Astrocyte (in vitro differentiated cells and primary cell): Measurements from ENCODE around the gene CADM1. TPM values are rescaled to one million over a fixed set of nuclear protein-coding genes. Genes with fewer than 3 reads are reported as not detected.

Experiments used
- DNase-seq: peaks from one replicate; pipeline ENCODE4 v3.0.0-alpha.2; 2010; ENCODE audit warnings: low read depth
- FAIRE-seq: peaks from 2 replicates; lab custom pipeline; 2011; peaks lifted over from hg19 to GRCh38; lab: Jason Lieb, UNC
- H2AFZ ChIP-seq: 2 replicates; pipeline ENCODE4 v1.6.0; 2012; ENCODE audit warnings: low read depth, low read length, inconsistent platforms
- H3K27ac ChIP-seq: 2 replicates; pipeline ENCODE4 v1.5.1; 2011; ENCODE audit warnings: low read depth, low read length, inconsistent platforms
- H3K27me3 ChIP-seq: 2 replicates; pipeline ENCODE4 v1.6.0; 2011; ENCODE audit warnings: low read length, inconsistent platforms; ENCODE audit not compliant: insufficient read depth
- H3K36me3 ChIP-seq: 2 replicates; pipeline ENCODE4 v1.5.1; 2011; ENCODE audit warnings: low read length, inconsistent platforms; ENCODE audit not compliant: insufficient read depth
- H3K4me1 ChIP-seq: 2 replicates; pipeline ENCODE4 v1.5.1; 2011; ENCODE audit warnings: low read length, inconsistent platforms; ENCODE audit not compliant: insufficient read depth
- H3K4me2 ChIP-seq: 2 replicates; pipeline ENCODE4 v1.6.0; 2012; ENCODE audit warnings: low read length, inconsistent platforms
- H3K4me3 ChIP-seq: 2 replicates; pipeline ENCODE4 v1.5.1; 2011; ENCODE audit warnings: low read depth, mild to moderate bottlenecking, low read length, inconsistent platforms; ENCODE audit not compliant: insufficient read depth
- H3K79me2 ChIP-seq: 2 replicates; pipeline ENCODE4 v1.6.0; 2012; ENCODE audit warnings: mild to moderate bottlenecking, low read length, inconsistent platforms; ENCODE audit not compliant: insufficient read depth
- H3K9ac ChIP-seq: 2 replicates; pipeline ENCODE4 v1.6.0; 2012; ENCODE audit warnings: mild to moderate bottlenecking, low read length, inconsistent platforms
- H3K9me3 ChIP-seq: 2 replicates; pipeline ENCODE4 v1.5.1; 2012; ENCODE audit warnings: low read depth, mild to moderate bottlenecking, low read length, inconsistent platforms; ENCODE audit not compliant: insufficient read depth
- H4K20me1 ChIP-seq: 2 replicates; pipeline ENCODE4 v1.6.0; 2012; ENCODE audit warnings: low read length, inconsistent platforms; ENCODE audit not compliant: insufficient read depth
- H3K27ac Mint-ChIP-seq: one replicate; pipeline ENCODE4 v1.8.0; 2021; ENCODE audit warnings: mild to moderate bottlenecking, mixed read lengths; ENCODE audit not compliant: unreplicated experiment
- H3K27me3 Mint-ChIP-seq: one replicate; pipeline ENCODE4 v1.8.0; 2021; ENCODE audit warnings: low read depth, mixed read lengths; ENCODE audit not compliant: unreplicated experiment
- H3K36me3 Mint-ChIP-seq: one replicate; pipeline ENCODE4 v1.8.0; 2021; ENCODE audit warnings: low read depth, mixed read lengths; ENCODE audit not compliant: unreplicated experiment
- H3K4me1 Mint-ChIP-seq: one replicate; pipeline ENCODE4 v1.8.0; 2021; ENCODE audit warnings: low read depth, mixed read lengths; ENCODE audit not compliant: unreplicated experiment
- H3K4me3 Mint-ChIP-seq: one replicate; pipeline ENCODE4 v1.8.0; 2021; ENCODE audit warnings: mild to moderate bottlenecking, moderate library complexity, mixed read lengths; ENCODE audit not compliant: unreplicated experiment
- H3K9me3 Mint-ChIP-seq: one replicate; pipeline ENCODE4 v1.8.0; 2021; ENCODE audit warnings: mild to moderate bottlenecking, mixed read lengths; ENCODE audit not compliant: unreplicated experiment
- EZH2 ChIP-seq: IDR thresholded peaks from 2 replicates; pipeline ENCODE4 v1.6.1; 2012; ENCODE audit warnings: mild to moderate bottlenecking, low read length, inconsistent platforms; ENCODE audit not compliant: insufficient read depth
- total RNA-seq: library from RNA; stranded (reverse); gene quantifications from 2 replicates; pipeline ENCODE4 v1.2.1, GENCODE V29; 2021
- TF ChIP-seq, protein P1 (sequence below): IDR thresholded peaks from 2 replicates; pipeline ENCODE4 v1.5.1; 2011; ENCODE audit warnings: low read depth, mild to moderate bottlenecking, inconsistent platforms, low read length, moderate library complexity; ENCODE audit not compliant: insufficient read depth

CADM1 gene
- total RNA-seq, 1 donor from 2014 or later, result 414 TPM

- H3K27ac ChIP-seq, result no peak overlapping the region
- H3K27me3 Mint-ChIP-seq, result peaks cover 23% of the 10 kb centered on the region
- no peaks in the 10 kb centered on the region for H3K4me1 ChIP-seq
- H2AFZ ChIP-seq, result no peak overlapping the region
- no peak overlapping the region for H3K9ac ChIP-seq
- H3K79me2 ChIP-seq, result no peaks in the 10 kb centered on the region
- H3K4me1 Mint-ChIP-seq, result peaks cover 5% of the 10 kb centered on the region
- no peaks in the 10 kb centered on the region for H3K36me3 Mint-ChIP-seq
- no peaks in the 10 kb centered on the region for H3K27me3 ChIP-seq
- TF ChIP-seq, protein P1, sequence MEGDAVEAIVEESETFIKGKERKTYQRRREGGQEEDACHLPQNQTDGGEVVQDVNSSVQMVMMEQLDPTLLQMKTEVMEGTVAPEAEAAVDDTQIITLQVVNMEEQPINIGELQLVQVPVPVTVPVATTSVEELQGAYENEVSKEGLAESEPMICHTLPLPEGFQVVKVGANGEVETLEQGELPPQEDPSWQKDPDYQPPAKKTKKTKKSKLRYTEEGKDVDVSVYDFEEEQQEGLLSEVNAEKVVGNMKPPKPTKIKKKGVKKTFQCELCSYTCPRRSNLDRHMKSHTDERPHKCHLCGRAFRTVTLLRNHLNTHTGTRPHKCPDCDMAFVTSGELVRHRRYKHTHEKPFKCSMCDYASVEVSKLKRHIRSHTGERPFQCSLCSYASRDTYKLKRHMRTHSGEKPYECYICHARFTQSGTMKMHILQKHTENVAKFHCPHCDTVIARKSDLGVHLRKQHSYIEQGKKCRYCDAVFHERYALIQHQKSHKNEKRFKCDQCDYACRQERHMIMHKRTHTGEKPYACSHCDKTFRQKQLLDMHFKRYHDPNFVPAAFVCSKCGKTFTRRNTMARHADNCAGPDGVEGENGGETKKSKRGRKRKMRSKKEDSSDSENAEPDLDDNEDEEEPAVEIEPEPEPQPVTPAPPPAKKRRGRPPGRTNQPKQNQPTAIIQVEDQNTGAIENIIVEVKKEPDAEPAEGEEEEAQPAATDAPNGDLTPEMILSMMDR, result no peak
- TF ChIP-seq EZH2, result no peak
- no peak overlapping the region for H3K27ac Mint-ChIP-seq
- no peak for DNase-seq
- no peaks in the 10 kb centered on the region for H3K36me3 ChIP-seq
- no peak overlapping the region for H3K4me3 ChIP-seq
- H4K20me1 ChIP-seq, result no peaks in the 10 kb centered on the region
- H3K4me2 ChIP-seq, result no peak overlapping the region
- FAIRE-seq, result no peak
- no peaks in the 10 kb centered on the region for H3K9me3 ChIP-seq
- no peak overlapping the region for H3K4me3 Mint-ChIP-seq
- H3K9me3 Mint-ChIP-seq, result no peaks in the 10 kb centered on the region
Observed at GRCh38 chr11:115123641-115124040, 380.6 kb downstream of the CADM1 start.

DNA sequence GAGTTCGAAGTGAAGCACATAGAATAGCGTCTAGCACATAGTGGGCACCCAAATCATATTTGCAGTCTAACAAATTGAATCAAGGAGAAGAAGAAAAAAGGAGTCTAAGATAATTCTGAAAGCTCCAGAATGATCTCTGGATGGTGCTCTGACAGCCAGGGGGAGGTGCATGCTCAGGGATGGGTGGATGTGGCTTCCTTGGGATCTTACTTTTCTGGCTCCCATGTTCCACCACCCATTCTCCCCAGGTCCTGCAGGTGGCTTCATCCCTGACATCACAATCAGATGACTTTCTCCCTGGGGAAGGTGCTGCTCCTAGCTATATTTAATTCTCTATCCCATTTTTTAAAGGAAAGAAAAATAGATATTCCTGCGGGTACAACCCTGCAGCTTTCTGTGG is 381.9 kb downstream of the CADM1 start:
- Mint-ChIP-seq H3K36me3 (no peaks in the 10 kb centered on the region), H3K4me1 (peaks cover 5% of the 10 kb centered on the region), H3K9me3 (no peaks in the 10 kb centered on the region), H3K4me3 (no peak overlapping the region), H3K27me3 (peaks cover 25% of the 10 kb centered on the region), H3K27ac (no peak overlapping the region)
- Histone ChIP-seq H4K20me1 (no peaks in the 10 kb centered on the region), H3K27ac (no peak overlapping the region), H3K79me2 (no peaks in the 10 kb centered on the region), H3K4me2 (no peak overlapping the region), H3K9ac (no peak overlapping the region), H3K4me3 (no peak overlapping the region), H3K4me1 (no peaks in the 10 kb centered on the region), H3K36me3 (no peaks in the 10 kb centered on the region), H2AFZ (no peak overlapping the region), H3K9me3 (no peaks in the 10 kb centered on the region), H3K27me3 (no peaks in the 10 kb centered on the region)
- TF ChIP-seq EZH2, result no peak
- TF ChIP-seq, protein P1, result no peak
- no peak for DNase-seq
- no peak for FAIRE-seq
